Mesenchymal stem cell (in vitro differentiated cells and primary cell): ENCODE data around the gene SLC27A2.

Experiments used
- DNase-seq: peaks from one replicate; pipeline ENCODE4 v3.0.0-alpha.2; 2013
- H2AFZ ChIP-seq: one replicate; pipeline ENCODE4 v1.6.1; 2013; ENCODE audit warnings: low read depth, mild to moderate bottlenecking, control low read depth, inconsistent platforms, low read length, moderate library complexity
- H2AK5ac ChIP-seq: 2 replicates; pipeline ENCODE4 v1.6.1; 2013; ENCODE audit warnings: low read length, moderate library complexity, mild to moderate bottlenecking, inconsistent platforms; ENCODE audit not compliant: severe bottlenecking
- H2BK120ac ChIP-seq: one replicate; pipeline ENCODE4 v1.6.1; 2013; ENCODE audit warnings: low read depth, mild to moderate bottlenecking, inconsistent platforms, low read length, moderate library complexity
- H2BK12ac ChIP-seq, 2 experiments: one replicate each; pipeline ENCODE4 v1.6.1; 2013; ENCODE audit warnings: inconsistent platforms in 2 of 2, low read length in 2 of 2, mild to moderate bottlenecking in 2 of 2, moderate library complexity in 2 of 2, control low read depth in 1 of 2
- H2BK15ac ChIP-seq: one replicate; pipeline ENCODE4 v1.6.1; 2013; ENCODE audit warnings: mild to moderate bottlenecking, low read depth, inconsistent platforms; ENCODE audit not compliant: poor library complexity, severe bottlenecking
- H2BK5ac ChIP-seq: 2 replicates; pipeline ENCODE4 v1.6.1; 2013; ENCODE audit warnings: low read depth, mild to moderate bottlenecking, low read length, control low read depth, inconsistent platforms; ENCODE audit not compliant: poor library complexity, severe bottlenecking
- H3K14ac ChIP-seq, 2 experiments: one replicate each; pipeline ENCODE4 v1.6.1; 2013; ENCODE audit warnings: inconsistent platforms in 2 of 2, low read length in 2 of 2, control low read depth in 1 of 2, mild to moderate bottlenecking in 1 of 2, moderate library complexity in 1 of 2
- H3K18ac ChIP-seq, 2 experiments: one replicate each; pipeline ENCODE4 v1.6.1; 2013; ENCODE audit warnings: inconsistent platforms in 2 of 2, low read length in 2 of 2, control low read depth in 1 of 2, low read depth in 1 of 2, mild to moderate bottlenecking in 1 of 2
- H3K23ac ChIP-seq, 2 experiments: one replicate each; pipeline ENCODE4 v1.6.1; 2013; ENCODE audit warnings: inconsistent platforms in 2 of 2, low read length in 2 of 2, mild to moderate bottlenecking in 2 of 2, moderate library complexity in 2 of 2, control low read depth in 1 of 2
- H3K27ac ChIP-seq: 2 replicates; pipeline ENCODE4 v1.5.1; 2013; ENCODE audit warnings: mild to moderate bottlenecking, moderate library complexity, low read length, control low read depth, inconsistent platforms; ENCODE audit not compliant: poor library complexity, severe bottlenecking
- H3K27me3 ChIP-seq, 2 experiments: 2 replicates each; pipeline versions ENCODE4 v1.6.1 to v1.7.0; 2013; ENCODE audit warnings: low read length in 2 of 2, mild to moderate bottlenecking in 2 of 2, moderate library complexity in 2 of 2, control low read depth in 1 of 2, inconsistent platforms in 1 of 2; ENCODE audit not compliant: control insufficient read depth in 1 of 2, insufficient read depth in 1 of 2
- H3K36me3 ChIP-seq, 2 experiments: 2 replicates each; pipeline versions ENCODE4 v1.6.1 to v1.7.0; 2013; ENCODE audit warnings: low read length in 2 of 2, control low read depth in 1 of 2, inconsistent platforms in 1 of 2, low read depth in 1 of 2, mild to moderate bottlenecking in 1 of 2; ENCODE audit not compliant: insufficient read depth in 2 of 2, control insufficient read depth in 1 of 2
- H3K4ac ChIP-seq, 2 experiments: one replicate each; pipeline ENCODE4 v1.6.1; 2013; ENCODE audit warnings: inconsistent platforms in 2 of 2, low read length in 2 of 2, mild to moderate bottlenecking in 2 of 2, moderate library complexity in 2 of 2, control low read depth in 1 of 2, low read depth in 1 of 2
- H3K4me1 ChIP-seq: 2 replicates; pipeline ENCODE4 v1.6.1; 2013; ENCODE audit warnings: low read depth, low read length, control low read depth; ENCODE audit not compliant: control insufficient read depth, insufficient read depth
- H3K4me2 ChIP-seq: 2 replicates; pipeline ENCODE4 v1.6.1; 2013; ENCODE audit warnings: low read length, mild to moderate bottlenecking, inconsistent platforms; ENCODE audit not compliant: poor library complexity, severe bottlenecking
- H3K4me3 ChIP-seq, 2 experiments: 2 replicates each; pipeline versions ENCODE4 v1.5.1 to v1.7.0; 2013; ENCODE audit warnings: low read length in 2 of 2, mild to moderate bottlenecking in 2 of 2, control low read depth in 1 of 2, low read depth in 1 of 2; ENCODE audit not compliant: insufficient read depth in 1 of 2
- H3K79me1 ChIP-seq: replicated peaks from 2 replicates; pipeline ENCODE4 v1.6.1; 2013; ENCODE audit warnings: mild to moderate bottlenecking, control low read depth, low read length, inconsistent platforms; ENCODE audit not compliant: poor library complexity, severe bottlenecking
- H3K9ac ChIP-seq: 2 replicates; pipeline ENCODE4 v1.7.0; 2013; ENCODE audit warnings: mild to moderate bottlenecking, low read length, moderate library complexity
- H3K9me3 ChIP-seq: 2 replicates; pipeline ENCODE4 v1.7.0; 2013; ENCODE audit warnings: mild to moderate bottlenecking, low read length; ENCODE audit not compliant: control insufficient read depth
- H4K8ac ChIP-seq: one replicate; pipeline ENCODE4 v1.6.1; 2013; ENCODE audit warnings: inconsistent platforms, mild to moderate bottlenecking, low read length, moderate library complexity
- H4K91ac ChIP-seq: one replicate; pipeline ENCODE4 v1.6.1; 2013; ENCODE audit warnings: mild to moderate bottlenecking, low read length, inconsistent platforms
- WGBS: methylation state at CpG from one replicate; pipeline ENCODE4 v1.1.7; 2013; ENCODE audit warnings: mixed read lengths; 5-methylcytosine and 5-hydroxymethylcytosine counted together

The SLC27A2 gene

DNA sequence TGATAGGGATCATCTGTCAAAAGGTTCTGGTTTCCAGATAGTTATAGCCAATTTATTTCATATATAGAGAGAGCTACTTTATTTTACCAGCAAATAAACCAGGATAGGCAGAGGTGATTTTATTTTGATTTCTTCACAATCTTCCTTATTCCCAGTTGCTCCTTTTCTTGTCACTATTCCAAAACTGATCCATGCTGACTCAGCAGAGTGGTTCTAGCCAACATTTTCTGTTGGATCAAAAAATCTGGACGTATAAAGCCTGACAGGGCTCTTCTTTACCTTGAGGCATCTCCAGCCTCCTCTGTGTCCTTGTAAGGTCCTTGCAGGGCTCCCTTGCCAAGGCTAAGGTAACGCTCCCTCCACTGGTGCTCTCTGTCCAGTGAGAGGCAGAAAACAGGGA, 67.7 kb downstream of the SLC27A2 start:
- Histone ChIP-seq H4K91ac (no peak overlapping the region), H3K18ac (no peak overlapping the region), H3K4me2 (no peak overlapping the region), H3K9ac (no peak overlapping the region), H2BK5ac (no peak overlapping the region), H2BK15ac (no peak overlapping the region), H2AFZ (no peak overlapping the region), H3K14ac (no peak overlapping the region), H3K4me3 (no peak overlapping the region), H3K36me3 (no peaks in the 10 kb centered on the region), H2BK120ac (no peak overlapping the region), H3K27me3 (peaks cover 14 to 15% of the 10 kb centered on the region in 2 experiments), H2AK5ac (no peak overlapping the region), H3K79me1 (no peaks in the 10 kb centered on the region), H2BK12ac (no peak overlapping the region), H4K8ac (no peak overlapping the region), H3K4me1 (peaks cover 2% of the 10 kb centered on the region), H3K9me3 (no peaks in the 10 kb centered on the region), H3K23ac (no peak overlapping the region), H3K27ac (no peak overlapping the region), H3K4ac (no peak overlapping the region)
- WGBS, result 84% methylated on average over 2 of the region's 2 CpGs
- no peak for DNase-seq

GRCh38 chr15:50250760-50251394, 68.9 kb downstream of the SLC27A2 start:
- H3K18ac ChIP-seq, result no peak overlapping the region
- H2AFZ ChIP-seq, result no peak overlapping the region
- H2BK12ac ChIP-seq, result no peak overlapping the region
- H4K8ac ChIP-seq, result no peak overlapping the region
- no peaks in the 10 kb centered on the region for H3K9me3 ChIP-seq
- H3K14ac ChIP-seq, result no peak overlapping the region
- peaks cover 2% of the 10 kb centered on the region for H3K4me1 ChIP-seq
- no peak overlapping the region for H2BK120ac ChIP-seq
- no peak overlapping the region for H3K27ac ChIP-seq
- no peak overlapping the region for H4K91ac ChIP-seq
- no peaks in the 10 kb centered on the region for H3K36me3 ChIP-seq
- WGBS, result 76% methylated on average over 4 of the region's 6 CpGs
- H3K23ac ChIP-seq, result no peak overlapping the region
- H3K4ac ChIP-seq, result no peak overlapping the region
- no peak overlapping the region for H2BK15ac ChIP-seq
- no peak overlapping the region for H2BK5ac ChIP-seq
- no peak overlapping the region for H2AK5ac ChIP-seq
- H3K79me1 ChIP-seq, result no peaks in the 10 kb centered on the region
- no peak overlapping the region for H3K9ac ChIP-seq
- H3K27me3 ChIP-seq, result peaks cover 14 to 15% of the 10 kb centered on the region in 2 experiments
- H3K4me2 ChIP-seq, result no peak overlapping the region
- no peak overlapping the region for H3K4me3 ChIP-seq
- no peak for DNase-seq

- no peak overlapping the region for H2AK5ac ChIP-seq
- 92% methylated on average over 10 of the region's 11 CpGs for WGBS
Measured at GRCh38 chr15:50251638-50252182, 69.7 kb downstream of the SLC27A2 start.

DNA sequence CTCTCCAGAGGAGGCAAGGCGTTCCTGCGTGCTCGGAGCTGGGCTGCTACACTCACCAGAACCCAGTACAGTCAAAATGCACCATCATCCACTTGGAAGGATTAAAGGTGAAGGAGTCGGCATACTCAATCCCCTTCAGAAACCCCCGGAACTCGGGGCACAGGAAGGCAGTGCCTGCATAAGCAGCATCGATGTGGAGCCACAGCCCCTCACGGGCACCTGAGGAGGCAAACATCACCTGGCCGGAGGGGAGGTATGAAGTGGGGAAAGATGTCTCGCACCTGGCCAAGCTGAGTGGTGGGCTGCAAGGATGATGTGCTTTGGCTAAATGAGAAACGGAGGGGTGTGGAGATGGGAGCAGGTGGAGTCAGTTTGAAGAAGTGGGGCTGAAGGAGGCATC, 70.6 kb downstream of the SLC27A2 start:
- H3K27ac ChIP-seq, result no peak overlapping the region
- no peak overlapping the region for H3K23ac ChIP-seq
- H3K4ac ChIP-seq, result no peak overlapping the region
- no peak overlapping the region for H4K91ac ChIP-seq
- H3K4me3 ChIP-seq, result no peak overlapping the region
- no peak overlapping the region for H3K18ac ChIP-seq
- no peaks in the 10 kb centered on the region for H3K79me1 ChIP-seq
- peaks cover 15 to 19% of the 10 kb centered on the region in 2 experiments for H3K27me3 ChIP-seq
- no peak overlapping the region for H3K14ac ChIP-seq
- H3K9ac ChIP-seq, result no peak overlapping the region
- no peaks in the 10 kb centered on the region for H3K36me3 ChIP-seq
- H2BK12ac ChIP-seq, result no peak overlapping the region
- no peak for DNase-seq
- no peak overlapping the region for H2BK5ac ChIP-seq
- no peak overlapping the region for H4K8ac ChIP-seq
- no peak overlapping the region for H3K4me2 ChIP-seq
- WGBS, result 95% methylated on average over 11 of the region's 11 CpGs
- no peak overlapping the region for H2BK15ac ChIP-seq
- no peak overlapping the region for H2AK5ac ChIP-seq
- no peak overlapping the region for H2AFZ ChIP-seq
- no peaks in the 10 kb centered on the region for H3K9me3 ChIP-seq
- H3K4me1 ChIP-seq, result peaks cover 2% of the 10 kb centered on the region
- no peak overlapping the region for H2BK120ac ChIP-seq

More at GRCh38 chr15:50251638-50252182, 69.7 kb downstream of the SLC27A2 start:
- no peak overlapping the region for H3K14ac ChIP-seq
- peaks cover 14 to 15% of the 10 kb centered on the region in 2 experiments for H3K27me3 ChIP-seq
- H3K9me3 ChIP-seq, result no peaks in the 10 kb centered on the region
- no peak overlapping the region for H4K8ac ChIP-seq
- H3K4me3 ChIP-seq, result no peak overlapping the region
- no peak overlapping the region for H2BK120ac ChIP-seq
- H3K79me1 ChIP-seq, result no peaks in the 10 kb centered on the region
- no peak overlapping the region for H2AFZ ChIP-seq
- H2BK5ac ChIP-seq, result no peak overlapping the region
- H3K4ac ChIP-seq, result no peak overlapping the region
- H3K23ac ChIP-seq, result no peak overlapping the region
- no peaks in the 10 kb centered on the region for H3K36me3 ChIP-seq
- H4K91ac ChIP-seq, result no peak overlapping the region
- no peak overlapping the region for H3K9ac ChIP-seq
- no peak overlapping the region for H3K18ac ChIP-seq
- peaks cover 2% of the 10 kb centered on the region for H3K4me1 ChIP-seq
- no peak overlapping the region for H3K27ac ChIP-seq
- DNase-seq, result no peak
- no peak overlapping the region for H2BK12ac ChIP-seq
- H3K4me2 ChIP-seq, result no peak overlapping the region
- no peak overlapping the region for H2BK15ac ChIP-seq
